ENCODE measurements around the gene WIPF1. TPM values are rescaled to one million over a fixed set of nuclear protein-coding genes. Genes with fewer than 3 reads are reported as not detected.

The WIPF1 gene
- total and polyA plus RNA-seq, 2 donors (not counting 3 experiments of a cell fraction or from before 2014, with no cell fraction given), result 15.3 to 42.0 TPM

DNA sequence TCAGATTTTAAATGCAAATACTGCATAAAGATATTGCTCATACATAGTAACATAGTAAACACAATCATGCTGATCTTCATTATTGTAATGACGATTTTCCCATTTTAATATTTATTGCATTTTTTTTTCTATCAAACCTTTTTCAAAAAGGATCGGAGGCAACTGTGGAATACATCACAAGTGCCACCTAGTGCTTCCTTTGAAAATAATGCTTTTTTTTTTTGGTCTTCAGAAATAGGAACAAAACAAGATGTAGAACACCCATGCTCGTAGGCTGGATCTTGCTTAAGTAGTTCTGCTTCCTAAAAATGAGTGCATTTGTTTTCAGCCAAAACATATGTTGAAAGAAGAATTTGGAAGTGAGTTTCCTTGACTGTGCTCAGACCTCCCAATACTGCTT is 75.1 kb downstream of the WIPF1 start:
- dilution Hi-C loops (cut with MboI; ENCODE audit: extremely low pct_ligation_motif_present, low sequenced_read_pairs), result no loop called here
- Histone ChIP-seq H3K4me3 (replicated peaks in 1 of 3; ENCODE audit: insufficient read depth in 1 of 3, low read depth in 1 of 3, low read length in 3 of 3) (no peak overlapping the region), H3K79me2 (ENCODE audit: control insufficient read depth, insufficient read depth, low read length) (no peaks in the 10 kb centered on the region), H3K4me2 (ENCODE audit: insufficient read depth, low read length) (no peak overlapping the region), H3K9ac (replicated peaks; ENCODE audit: extremely low read depth, insufficient read depth, low read length) (no peak overlapping the region), H3K36me3 (ENCODE audit: control insufficient read depth in 2 of 2, extremely low read depth in 1 of 2, insufficient read depth in 2 of 2, low read length in 2 of 2) (no peaks in the 10 kb centered on the region), H3K9me3 (replicated peaks; ENCODE audit: control insufficient read depth, insufficient read depth, low read length) (no peaks in the 10 kb centered on the region), H3K4me1 (ENCODE audit: control insufficient read depth, extremely low read depth, insufficient read depth, low read length) (no peaks in the 10 kb centered on the region), H2AFZ (ENCODE audit: low read depth, low read length) (no peak overlapping the region), H3K27ac (ENCODE audit: insufficient read depth, low read depth, low read length) (no peak overlapping the region), H3K9me1 (replicated peaks; ENCODE audit: control insufficient read depth, extremely low read depth, insufficient read depth, low read length) (no peaks in the 10 kb centered on the region), H3K27me3 (ENCODE audit: control insufficient read depth in 2 of 2, insufficient read depth in 2 of 2, low read length in 2 of 2) (peaks cover 12 to 13% of the 10 kb centered on the region in 2 experiments), H4K20me1 (replicated peaks; ENCODE audit: control insufficient read depth, extremely low read depth, insufficient read depth, low read length) (no peaks in the 10 kb centered on the region)
- peak; percentile 14 for DNase-seq (ENCODE audit: low read depth, low spot score)
- peak; percentile 50 for FAIRE-seq
- intact Hi-C loops (cut with micrococcal nuclease), result loop anchor here (1.0 kb wide), 1 partner anchor 60 kb away; no protein-coding TSS in a partner anchor
- POLR2A ChIA-PET, result interaction anchor here (0.7 kb wide), 1 partner anchor 54 kb away, joined by 3 read pairs; no protein-coding TSS in a partner anchor
- TF ChIP-seq, protein P1, sequence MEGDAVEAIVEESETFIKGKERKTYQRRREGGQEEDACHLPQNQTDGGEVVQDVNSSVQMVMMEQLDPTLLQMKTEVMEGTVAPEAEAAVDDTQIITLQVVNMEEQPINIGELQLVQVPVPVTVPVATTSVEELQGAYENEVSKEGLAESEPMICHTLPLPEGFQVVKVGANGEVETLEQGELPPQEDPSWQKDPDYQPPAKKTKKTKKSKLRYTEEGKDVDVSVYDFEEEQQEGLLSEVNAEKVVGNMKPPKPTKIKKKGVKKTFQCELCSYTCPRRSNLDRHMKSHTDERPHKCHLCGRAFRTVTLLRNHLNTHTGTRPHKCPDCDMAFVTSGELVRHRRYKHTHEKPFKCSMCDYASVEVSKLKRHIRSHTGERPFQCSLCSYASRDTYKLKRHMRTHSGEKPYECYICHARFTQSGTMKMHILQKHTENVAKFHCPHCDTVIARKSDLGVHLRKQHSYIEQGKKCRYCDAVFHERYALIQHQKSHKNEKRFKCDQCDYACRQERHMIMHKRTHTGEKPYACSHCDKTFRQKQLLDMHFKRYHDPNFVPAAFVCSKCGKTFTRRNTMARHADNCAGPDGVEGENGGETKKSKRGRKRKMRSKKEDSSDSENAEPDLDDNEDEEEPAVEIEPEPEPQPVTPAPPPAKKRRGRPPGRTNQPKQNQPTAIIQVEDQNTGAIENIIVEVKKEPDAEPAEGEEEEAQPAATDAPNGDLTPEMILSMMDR (IDR thresholded peaks at IDR 0.05; ENCODE audit: extremely low read depth in 1 of 2, insufficient read depth in 1 of 2, low read depth in 1 of 2, low read length in 2 of 2), result peak in 1 of 2 donors; percentile 3
- TF ChIP-seq GATA2 (IDR thresholded peaks at IDR 0.05; ENCODE audit: insufficient read depth, insufficient read length, low read depth, low read length), result no peak
- CTCF ChIA-PET, result interaction anchor here (0.6 to 3.9 kb wide), 2 partner anchors 60 to 166 kb away, joined by 3 to 27 read pairs; no protein-coding TSS in a partner anchor
- BruUV-seq (replicated peaks), result no TSS peak

DNA sequence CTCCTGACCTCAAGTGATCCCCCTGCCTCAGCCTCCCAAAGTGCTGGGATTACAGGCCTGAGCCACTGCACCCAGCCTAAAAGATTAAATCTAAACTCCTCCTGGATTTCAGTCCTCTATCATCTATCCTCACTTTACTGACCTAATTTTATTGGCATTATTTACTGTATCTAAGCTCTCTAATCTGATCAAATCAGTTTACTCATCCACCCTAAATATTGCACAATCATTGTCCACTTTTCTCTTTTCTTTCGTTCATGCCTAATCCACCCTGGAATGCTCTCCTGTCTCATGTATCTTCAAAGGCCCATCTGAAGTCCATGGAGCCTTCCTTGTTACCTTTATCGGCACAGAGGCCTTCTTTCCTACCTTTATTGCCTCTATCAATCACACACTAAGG is 79.2 kb downstream of the WIPF1 start:
- Histone ChIP-seq H2AFZ (ENCODE audit: low read depth, low read length) (no peak overlapping the region), H3K36me3 (ENCODE audit: control insufficient read depth in 2 of 2, extremely low read depth in 1 of 2, insufficient read depth in 2 of 2, low read length in 2 of 2) (no peaks in the 10 kb centered on the region), H3K79me2 (ENCODE audit: control insufficient read depth, insufficient read depth, low read length) (no peaks in the 10 kb centered on the region), H3K27ac (ENCODE audit: insufficient read depth, low read depth, low read length) (no peak overlapping the region), H3K4me3 (replicated peaks in 1 of 3; ENCODE audit: insufficient read depth in 1 of 3, low read depth in 1 of 3, low read length in 3 of 3) (no peak overlapping the region), H3K4me2 (ENCODE audit: insufficient read depth, low read length) (no peak overlapping the region), H3K9ac (replicated peaks; ENCODE audit: extremely low read depth, insufficient read depth, low read length) (no peak overlapping the region), H3K27me3 (ENCODE audit: control insufficient read depth in 2 of 2, insufficient read depth in 2 of 2, low read length in 2 of 2) (peaks cover 10% of the 10 kb centered on the region in 2 experiments), H4K20me1 (replicated peaks; ENCODE audit: control insufficient read depth, extremely low read depth, insufficient read depth, low read length) (no peaks in the 10 kb centered on the region), H3K9me3 (replicated peaks; ENCODE audit: control insufficient read depth, insufficient read depth, low read length) (no peaks in the 10 kb centered on the region), H3K9me1 (replicated peaks; ENCODE audit: control insufficient read depth, extremely low read depth, insufficient read depth, low read length) (no peaks in the 10 kb centered on the region), H3K4me1 (ENCODE audit: control insufficient read depth, extremely low read depth, insufficient read depth, low read length) (no peaks in the 10 kb centered on the region)
- DNase-seq (ENCODE audit: low read depth, low spot score), result no peak
- intact Hi-C loops (cut with micrococcal nuclease) (no loop called here), dilution Hi-C loops (cut with MboI; ENCODE audit: extremely low pct_ligation_motif_present, low sequenced_read_pairs) (no loop called here)
- ChIA-PET POLR2A (no interaction called here), CTCF (no interaction called here)
- FAIRE-seq, result no peak
- no TSS peak for BruUV-seq (replicated peaks)
- TF ChIP-seq, protein P2, sequence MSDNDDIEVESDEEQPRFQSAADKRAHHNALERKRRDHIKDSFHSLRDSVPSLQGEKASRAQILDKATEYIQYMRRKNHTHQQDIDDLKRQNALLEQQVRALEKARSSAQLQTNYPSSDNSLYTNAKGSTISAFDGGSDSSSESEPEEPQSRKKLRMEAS (IDR thresholded peaks at IDR 0.05; ENCODE audit: insufficient read depth, insufficient read length), result no peak
- no peak for TF ChIP-seq POLR2AphosphoS5 (IDR thresholded peaks at IDR 0.05; ENCODE audit: insufficient read depth, low read depth, low read length)
- TF ChIP-seq JUN (IDR thresholded peaks at IDR 0.05; ENCODE audit: borderline replicate concordance, insufficient read depth, insufficient read length, low read depth), result no peak
- TF ChIP-seq POLR2A (IDR thresholded peaks at IDR 0.05; ENCODE audit: low read depth, low read length), result no peak
- no peak for TF ChIP-seq MYC (IDR thresholded peaks at IDR 0.05; ENCODE audit: low read depth, low read length)
- no peak for TF ChIP-seq GATA2 (IDR thresholded peaks at IDR 0.05; ENCODE audit: insufficient read depth, insufficient read length, low read depth, low read length)
- TF ChIP-seq EZH2 (IDR thresholded peaks at IDR 0.05; ENCODE audit: borderline replicate concordance, low read depth, low read length, severe bottlenecking), result no peak
- TF ChIP-seq, protein P1 (IDR thresholded peaks at IDR 0.05; ENCODE audit: extremely low read depth in 1 of 2, insufficient read depth in 1 of 2, low read depth in 1 of 2, low read length in 2 of 2), result no peak
- no peak for TF ChIP-seq FOS (IDR thresholded peaks at IDR 0.05; ENCODE audit: borderline replicate concordance, insufficient read depth, low read length)

All from endothelial cell of umbilical vein (primary cell).